Measurements from ENCODE around the gene E2F3.

- TF ChIP-seq CTCF (tag by site-specific recombination; IDR thresholded peaks at IDR 0.05) (no peak), ZNF518A (tag by site-specific recombination; conservative IDR thresholded peaks at IDR 0.05; ENCODE audit: low read depth) (no peak), ATF2 (tag by site-specific recombination; IDR thresholded peaks at IDR 0.05; ENCODE audit: low read depth) (no peak), ZNF10 (tag by site-specific recombination; IDR thresholded peaks at IDR 0.05) (no peak), ZBTB17 (tag by site-specific recombination; IDR thresholded peaks at IDR 0.05) (no peak), KLF9 (tag by site-specific recombination; IDR thresholded peaks at IDR 0.05; ENCODE audit: low read depth) (no peak), ZIC2 (tag by site-specific recombination; IDR thresholded peaks at IDR 0.05) (no peak), ZNF580 (tag by site-specific recombination; IDR thresholded peaks at IDR 0.05) (no peak)
Measured at GRCh38 chr6:20539387-20539786, 137.7 kb downstream of the E2F3 start.
